HG03135 (cell line): ENCODE results near the gene EEF2KMT.
"Not testable (repeated sequence)": the region's sequence is repeated elsewhere in the genome, so short reads cannot be mapped to it uniquely, and the experiment has no call there.

Experiments used
- ATAC-seq: cut with Tn5 transposase; IDR thresholded peaks from one replicate; pipeline ENCODE4 v1.9.1; 2021; ENCODE audit warnings: mild to moderate bottlenecking, moderate library complexity; ENCODE audit not compliant: unreplicated experiment

The EEF2KMT gene

GRCh38 chr16:5096437-5097060 is 1.0 kb downstream of the EEF2KMT start:
- ATAC-seq: not testable (repeated sequence)

- not testable (repeated sequence) for ATAC-seq
Measured at GRCh38 chr16:5095145-5095830, 2.3 kb downstream of the EEF2KMT start.

- ATAC-seq: not testable (repeated sequence)
Measured at GRCh38 chr16:5093746-5094145, 3.8 kb downstream of the EEF2KMT start.

GRCh38 chr16:5093081-5093480 is 4.5 kb downstream of the EEF2KMT start:
- ATAC-seq: not testable (repeated sequence)

- ATAC-seq: not testable (repeated sequence)
Measured at GRCh38 chr16:5090592-5090991, 7.0 kb downstream of the EEF2KMT start.

- not testable (repeated sequence) for ATAC-seq
Measured at GRCh38 chr16:5089911-5090555, 7.6 kb downstream of the EEF2KMT start.

- not testable (repeated sequence) for ATAC-seq
Measured at GRCh38 chr16:5088936-5089335, 8.7 kb downstream of the EEF2KMT start.

GRCh38 chr16:5088086-5088790 is 9.4 kb downstream of the EEF2KMT start:
- not testable (repeated sequence) for ATAC-seq

- ATAC-seq: not testable (repeated sequence)
Measured at GRCh38 chr16:5085716-5086115, 11.9 kb downstream of the EEF2KMT start.

- not testable (repeated sequence) for ATAC-seq
Measured at GRCh38 chr16:5084802-5085201, 12.8 kb downstream of the EEF2KMT start.

GRCh38 chr16:5084099-5084731 is 13.4 kb downstream of the EEF2KMT start:
- ATAC-seq: not testable (repeated sequence)

- ATAC-seq: not testable (repeated sequence)
Measured at GRCh38 chr16:5083646-5084045, 13.9 kb downstream of the EEF2KMT start.

- not testable (repeated sequence) for ATAC-seq
Measured at GRCh38 chr16:5080996-5081395, 16.6 kb downstream of the EEF2KMT start.

- not testable (repeated sequence) for ATAC-seq
Measured at GRCh38 chr16:5080461-5080860, 17.1 kb downstream of the EEF2KMT start.

GRCh38 chr16:5078626-5079025 is 19.0 kb downstream of the EEF2KMT start:
- no peak for ATAC-seq

GRCh38 chr16:5077304-5077703 is 20.3 kb downstream of the EEF2KMT start:
- no peak for ATAC-seq

- ATAC-seq: no peak
Measured at GRCh38 chr16:5075637-5076036, 22.0 kb downstream of the EEF2KMT start.

GRCh38 chr16:5073771-5074170 is 23.8 kb downstream of the EEF2KMT start:
- not testable (repeated sequence) for ATAC-seq

GRCh38 chr16:5073279-5073629 is 24.3 kb downstream of the EEF2KMT start:
- ATAC-seq: no peak

- ATAC-seq: no peak
Measured at GRCh38 chr16:5072334-5073278, 25.0 kb downstream of the EEF2KMT start.
